Brain microvascular endothelial cell (primary cell): ENCODE results near the gene NUMBL.

Experiments used
- DNase-seq: peaks from one replicate; pipeline ENCODE4 v3.0.0-alpha.2; 2020
- H3K27ac ChIP-seq: fragments of 250-450 bp; sonication (Bioruptor Pico); 2 replicates; pipeline ENCODE4 v1.5.1; 2020; ENCODE audit warnings: mild to moderate bottlenecking, moderate library complexity
- H3K27me3 ChIP-seq: fragments of 250-450 bp; sonication (Bioruptor Pico); replicated peaks from 2 replicates; pipeline ENCODE4 v1.5.1; 2020; ENCODE audit warnings: mild to moderate bottlenecking
- H3K36me3 ChIP-seq: fragments of 250-450 bp; sonication (Bioruptor Pico); replicated peaks from 2 replicates; pipeline ENCODE4 v1.5.1; 2020; ENCODE audit warnings: mild to moderate bottlenecking
- H3K4me3 ChIP-seq: 2 replicates; pipeline ENCODE4 v1.5.1; 2011; ENCODE audit warnings: low read depth, mild to moderate bottlenecking, control low read depth, low read length, moderate library complexity
- CTCF ChIP-seq: IDR thresholded peaks from 2 replicates; pipeline ENCODE4 v1.5.1; 2011; ENCODE audit warnings: low read depth, mild to moderate bottlenecking, moderate library complexity, low read length, control low read depth, inconsistent platforms; ENCODE audit errors: missing control alignments
- in situ Hi-C: cut with HindIII; loops from 2 replicates; pipeline ENCODE4 v1.10.0; 2017; ENCODE audit warnings: low sequenced_read_pairs, low pct_ligation_motif_present

Gene NUMBL

GRCh38 chr19:40709817-40710216 is 19.4 kb upstream of the NUMBL start:
- no peak for TF ChIP-seq CTCF
- Histone ChIP-seq H3K36me3 (no peaks in the 10 kb centered on the region), H3K27ac (no peak overlapping the region), H3K4me3 (no peak overlapping the region), H3K27me3 (no peaks in the 10 kb centered on the region)
- DNase-seq = no peak
- in situ Hi-C loops = no loop called here

- TF ChIP-seq CTCF = no peak
Measured at GRCh38 chr19:40707615-40708014, 17.2 kb upstream of the NUMBL start.

GRCh38 chr19:40705950-40706619 is 15.6 kb upstream of the NUMBL start:
- no peak overlapping the region for H3K27ac ChIP-seq
- TF ChIP-seq CTCF = no peak
- peaks cover 3% of the 10 kb centered on the region for H3K36me3 ChIP-seq
- in situ Hi-C loops = no loop called here
- no peaks in the 10 kb centered on the region for H3K27me3 ChIP-seq
- no peak overlapping the region for H3K4me3 ChIP-seq
- no peak for DNase-seq

More at GRCh38 chr19:40707615-40708014, 17.2 kb upstream of the NUMBL start:
- in situ Hi-C loops = no loop called here
- Histone ChIP-seq H3K27ac (no peak overlapping the region), H3K36me3 (no peaks in the 10 kb centered on the region), H3K27me3 (no peaks in the 10 kb centered on the region), H3K4me3 (no peak overlapping the region)
- no peak for DNase-seq

GRCh38 chr19:40705362-40705651 is 14.9 kb upstream of the NUMBL start:
- no peak for DNase-seq
- in situ Hi-C loops = no loop called here
- H3K36me3 ChIP-seq = peaks cover 3% of the 10 kb centered on the region

GRCh38 chr19:40704491-40705361 is 14.3 kb upstream of the NUMBL start:
- no peak overlapping the region for H3K27ac ChIP-seq
- no peak for TF ChIP-seq CTCF
- in situ Hi-C loops = no loop called here
- no peak overlapping the region for H3K4me3 ChIP-seq
- peaks cover 3% of the 10 kb centered on the region for H3K36me3 ChIP-seq
- H3K27me3 ChIP-seq = no peaks in the 10 kb centered on the region
- DNase-seq = no peak

More at GRCh38 chr19:40705362-40705651, 14.9 kb upstream of the NUMBL start:
- no peak for TF ChIP-seq CTCF
- Histone ChIP-seq H3K4me3 (no peak overlapping the region), H3K27me3 (no peaks in the 10 kb centered on the region), H3K27ac (no peak overlapping the region)
